ENCODE results near the gene CACNA1I.

- TF ChIP-seq CTCF (conservative IDR thresholded peaks at IDR 0.05 in 1 of 2, IDR thresholded peaks at IDR 0.05 in 1 of 2; ENCODE audit: low read depth in 1 of 2, low read length in 2 of 2) (no peak), EZH2 (IDR thresholded peaks at IDR 0.05; ENCODE audit: low read length, missing control alignments) (no peak)
Measured at GRCh38 chr22:39664485-39665200, 94.1 kb downstream of the CACNA1I start.
